ENCODE data around the gene ATP2C2. TPM values are rescaled to one million over a fixed set of nuclear protein-coding genes. Genes with fewer than 3 reads are reported as not detected.

The ATP2C2 gene
- total RNA-seq, 1 experiment from 2014 or later = 4.3 TPM

DNA sequence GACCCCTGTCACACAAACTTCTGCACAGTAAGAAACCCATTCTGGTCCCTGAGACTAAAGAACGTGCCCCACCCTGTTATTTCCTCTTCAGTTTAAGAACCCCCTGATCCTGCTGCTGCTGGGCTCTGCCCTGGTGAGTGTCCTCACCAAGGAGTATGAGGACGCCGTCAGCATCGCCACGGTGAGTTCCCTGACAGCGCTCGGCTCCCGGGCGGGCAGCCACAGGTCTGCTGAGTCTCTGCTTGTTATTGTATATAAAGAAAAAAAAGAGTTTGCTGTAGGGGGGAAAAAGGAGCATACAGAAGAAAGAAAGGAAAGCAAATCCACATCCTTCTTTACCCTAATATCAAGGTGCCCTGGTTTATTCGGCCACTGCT lies 40.0 kb downstream of the ATP2C2 start:
- TF ChIP-seq, protein P1, sequence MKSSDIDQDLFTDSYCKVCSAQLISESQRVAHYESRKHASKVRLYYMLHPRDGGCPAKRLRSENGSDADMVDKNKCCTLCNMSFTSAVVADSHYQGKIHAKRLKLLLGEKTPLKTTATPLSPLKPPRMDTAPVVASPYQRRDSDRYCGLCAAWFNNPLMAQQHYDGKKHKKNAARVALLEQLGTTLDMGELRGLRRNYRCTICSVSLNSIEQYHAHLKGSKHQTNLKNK (CRISPR knock-in tag; IDR thresholded peaks at IDR 0.05) = no peak
- TF ChIP-seq ZNF671 (CRISPR knock-in tag; IDR thresholded peaks at IDR 0.05) = no peak
- no peak for TF ChIP-seq ERG (CRISPR knock-in tag; IDR thresholded peaks at IDR 0.05)
- no peak for TF ChIP-seq FOXP4 (CRISPR knock-in tag; IDR thresholded peaks at IDR 0.05)
- TF ChIP-seq ZNF138 (CRISPR knock-in tag; conservative IDR thresholded peaks at IDR 0.05) = no peak
- TF ChIP-seq PRRX2 (CRISPR knock-in tag; IDR thresholded peaks at IDR 0.05) = no peak
- no peak for TF ChIP-seq NR1H2 (CRISPR knock-in tag; IDR thresholded peaks at IDR 0.05)
- no peak for TF ChIP-seq NFYB (CRISPR knock-in tag; conservative IDR thresholded peaks at IDR 0.05; ENCODE audit: low read depth)
- no peak for TF ChIP-seq SOX15 (CRISPR knock-in tag; IDR thresholded peaks at IDR 0.05)
- no peak for TF ChIP-seq NFE2L1 (CRISPR knock-in tag; IDR thresholded peaks at IDR 0.05)
- no peak for TF ChIP-seq ZNF317 (CRISPR knock-in tag; IDR thresholded peaks at IDR 0.05; ENCODE audit: borderline replicate concordance, low read depth)
- TF ChIP-seq RELA (CRISPR knock-in tag; IDR thresholded peaks at IDR 0.05; ENCODE audit: borderline replicate concordance) = no peak
- no peak for TF ChIP-seq FOXK1 (CRISPR knock-in tag; IDR thresholded peaks at IDR 0.05)
- Mint-ChIP-seq H3K4me3 (no peak overlapping the region), H3K9me3 (no peaks in the 10 kb centered on the region), H3K27ac (no peak overlapping the region), H3K36me3 (no peaks in the 10 kb centered on the region), H3K4me1 (no peaks in the 10 kb centered on the region), H3K27me3 (ENCODE audit: low read depth) (no peaks in the 10 kb centered on the region)
- DNase-seq (ENCODE audit: low spot score) = no peak
- ChIA-PET POLR2A (no interaction called here), CTCF (no interaction called here)
- ATAC-seq = no peak

DNA sequence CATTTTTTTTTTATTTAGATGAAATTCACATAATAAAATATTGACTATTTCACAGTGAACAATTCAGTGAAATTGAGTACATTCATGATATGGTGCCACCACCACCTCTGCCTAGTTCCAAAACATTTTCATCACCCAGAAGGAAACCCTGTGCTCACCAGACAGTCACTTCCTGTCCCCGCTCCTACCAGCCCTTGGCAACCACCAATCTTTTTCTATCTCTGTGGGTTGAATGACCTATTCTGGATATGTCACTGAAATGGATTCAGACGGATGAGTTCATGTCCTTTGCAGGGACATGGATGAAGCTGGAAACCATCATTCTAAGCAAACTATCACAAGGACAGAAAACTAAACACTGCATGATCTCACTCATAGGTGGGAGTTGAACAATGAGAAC lies 40.5 kb downstream of the ATP2C2 start:
- Mint-ChIP-seq H3K27me3 (ENCODE audit: low read depth) (no peaks in the 10 kb centered on the region), H3K4me3 (no peak overlapping the region), H3K4me1 (no peaks in the 10 kb centered on the region), H3K9me3 (no peaks in the 10 kb centered on the region), H3K27ac (no peak overlapping the region), H3K36me3 (no peaks in the 10 kb centered on the region)
- POLR2A ChIA-PET = no interaction called here
- TF ChIP-seq ZBTB21 (CRISPR knock-in tag; IDR thresholded peaks at IDR 0.05; ENCODE audit: borderline replicate concordance) (no peak), ETV6 (CRISPR knock-in tag; IDR thresholded peaks at IDR 0.05) (no peak), NFE2L1 (CRISPR knock-in tag; IDR thresholded peaks at IDR 0.05) (no peak), KAT7 (CRISPR knock-in tag; IDR thresholded peaks at IDR 0.05; ENCODE audit: borderline replicate concordance) (no peak), ATF1 (CRISPR knock-in tag; IDR thresholded peaks at IDR 0.05) (no peak), AFF4 (CRISPR knock-in tag; IDR thresholded peaks at IDR 0.05; ENCODE audit: borderline replicate concordance) (no peak), FOXP1 (CRISPR knock-in tag; IDR thresholded peaks at IDR 0.05; ENCODE audit: borderline replicate concordance) (no peak), ZNF317 (CRISPR knock-in tag; IDR thresholded peaks at IDR 0.05; ENCODE audit: borderline replicate concordance, low read depth) (no peak)
- TF ChIP-seq, protein P2, sequence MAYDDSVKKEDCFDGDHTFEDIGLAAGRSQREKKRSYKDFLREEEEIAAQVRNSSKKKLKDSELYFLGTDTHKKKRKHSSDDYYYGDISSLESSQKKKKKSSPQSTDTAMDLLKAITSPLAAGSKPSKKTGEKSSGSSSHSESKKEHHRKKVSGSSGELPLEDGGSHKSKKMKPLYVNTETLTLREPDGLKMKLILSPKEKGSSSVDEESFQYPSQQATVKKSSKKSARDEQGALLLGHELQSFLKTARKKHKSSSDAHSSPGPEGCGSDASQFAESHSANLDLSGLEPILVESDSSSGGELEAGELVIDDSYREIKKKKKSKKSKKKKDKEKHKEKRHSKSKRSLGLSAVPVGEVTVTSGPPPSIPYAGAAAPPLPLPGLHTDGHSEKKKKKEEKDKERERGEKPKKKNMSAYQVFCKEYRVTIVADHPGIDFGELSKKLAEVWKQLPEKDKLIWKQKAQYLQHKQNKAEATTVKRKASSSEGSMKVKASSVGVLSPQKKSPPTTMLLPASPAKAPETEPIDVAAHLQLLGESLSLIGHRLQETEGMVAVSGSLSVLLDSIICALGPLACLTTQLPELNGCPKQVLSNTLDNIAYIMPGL (CRISPR knock-in tag; IDR thresholded peaks at IDR 0.05) = no peak
- no peak for DNase-seq (ENCODE audit: low spot score)
- no peak for ATAC-seq
- CTCF ChIA-PET = no interaction called here

Data from WTC11 (cell line).